Activated naive CD4-positive, alpha-beta T cell treated with anti-CD3 and anti-CD28 coated beads for 36 hours (primary cell): ENCODE data around the gene MAT1A. TPM values are rescaled to one million over a fixed set of nuclear protein-coding genes. Genes with fewer than 3 reads are reported as not detected.
"Not testable (repeated sequence)": the region's sequence is repeated elsewhere in the genome, so short reads cannot be mapped to it uniquely, and the experiment has no call there.

Experiments used
- CTCF ChIA-PET: fragments of 350-600 bp; sonication (Branson Sonifier 250); formaldehyde crosslinking; loops from one replicate; lab custom pipeline; 2021; ENCODE audit warnings: antibody characterized with exemption; lab: Charles Lee
- DNase-seq: peaks from one replicate; pipeline ENCODE4 v3.0.0-alpha.2; 2020
- H3K27ac Mint-ChIP-seq: one replicate; pipeline ENCODE4 v1.8.0; 2021; ENCODE audit warnings: mild to moderate bottlenecking, mixed read lengths
- H3K27me3 Mint-ChIP-seq: one replicate; pipeline ENCODE4 v1.8.0; 2021; ENCODE audit warnings: low read depth, mixed read lengths
- H3K36me3 Mint-ChIP-seq: one replicate; pipeline ENCODE4 v1.8.0; 2021; ENCODE audit warnings: low read depth, mixed read lengths
- H3K4me1 Mint-ChIP-seq: one replicate; pipeline ENCODE4 v1.8.0; 2021; ENCODE audit warnings: low read depth, mixed read lengths
- H3K4me3 Mint-ChIP-seq: one replicate; pipeline ENCODE4 v1.8.0; 2021; ENCODE audit warnings: mild to moderate bottlenecking, moderate library complexity, mixed read lengths
- H3K9me3 Mint-ChIP-seq: one replicate; pipeline ENCODE4 v1.8.0; 2021; ENCODE audit warnings: mixed read lengths
- intact Hi-C: fragments of 100-400 bp; cut with micrococcal nuclease; formaldehyde crosslinking; loops from one replicate; pipeline ENCODE4 v1.15.1; 2023
- total RNA-seq, 2 experiments: library from RNA; stranded (reverse); gene quantifications; one replicate each; pipeline ENCODE4 v1.2.3, GENCODE V29; 2021

The MAT1A gene
- total RNA-seq, 2 experiments from 2014 or later = not detected

- H3K4me3 Mint-ChIP-seq, intact Hi-C loops, H3K27ac Mint-ChIP-seq, H3K9me3 Mint-ChIP-seq, H3K4me1 Mint-ChIP-seq, DNase-seq, CTCF ChIA-PET, H3K36me3 Mint-ChIP-seq, H3K27me3 Mint-ChIP-seq: not testable (repeated sequence)
Measured at GRCh38 chr10:80233871-80234270, 55.6 kb downstream of the MAT1A start.

GRCh38 chr10:80226723-80227122 is 62.7 kb downstream of the MAT1A start:
- H3K4me1 Mint-ChIP-seq, intact Hi-C loops, H3K4me3 Mint-ChIP-seq, H3K36me3 Mint-ChIP-seq, CTCF ChIA-PET, H3K9me3 Mint-ChIP-seq, H3K27ac Mint-ChIP-seq, DNase-seq, H3K27me3 Mint-ChIP-seq: not testable (repeated sequence)

GRCh38 chr10:80223031-80223419 is 66.4 kb downstream of the MAT1A start:
- not testable (repeated sequence) for H3K27ac Mint-ChIP-seq, H3K27me3 Mint-ChIP-seq, H3K4me1 Mint-ChIP-seq, H3K36me3 Mint-ChIP-seq, DNase-seq, H3K9me3 Mint-ChIP-seq, H3K4me3 Mint-ChIP-seq
- intact Hi-C loops = loop anchor here (5.0 kb wide), 1 partner anchor 166 kb away; no protein-coding TSS in a partner anchor
- CTCF ChIA-PET = interaction anchor here (0.7 to 3.6 kb wide), 12 partner anchors 15 to 90 kb away, joined by 3 to 117 read pairs (median 4); no protein-coding TSS in a partner anchor

Other genes with a start within 250 kb of the MAT1A start
- gene TMEM254, start 211.0 kb downstream of the MAT1A start, total RNA-seq = 10 to 100 TPM; 16.2 to 16.7 TPM
- gene PLAC9, start 156.9 kb downstream of the MAT1A start, total RNA-seq = not detected
- gene ANXA11, start 84.1 kb downstream of the MAT1A start, total RNA-seq = 100 to 1,000 TPM; 142 TPM
- gene DYDC1, start 67.1 kb upstream of the MAT1A start, total RNA-seq = not detected
- gene DYDC2, start 67.1 kb upstream of the MAT1A start, total RNA-seq = not detected
- gene PRXL2A, start 118.9 kb upstream of the MAT1A start, total RNA-seq = 10 to 100 TPM; 17.6 to 17.7 TPM
- gene TSPAN14, start 164.7 kb upstream of the MAT1A start, total RNA-seq = 10 to 100 TPM; 33.5 to 35.5 TPM
- under 1 TPM; 0.05 to 0.10 TPM for gene SH2D4B, start 248.2 kb upstream of the MAT1A start, total RNA-seq